HG03342 (cell line): ENCODE data around the gene STXBP1.
"Not testable (repeated sequence)": the region's sequence is repeated elsewhere in the genome, so short reads cannot be mapped to it uniquely, and the experiment has no call there.

ENCODE experiments used
- ATAC-seq: cut with Tn5 transposase; IDR thresholded peaks from one replicate; pipeline ENCODE4 v1.9.1; 2021; ENCODE audit warnings: mild to moderate bottlenecking, moderate library complexity; ENCODE audit not compliant: unreplicated experiment

STXBP1 gene

DNA sequence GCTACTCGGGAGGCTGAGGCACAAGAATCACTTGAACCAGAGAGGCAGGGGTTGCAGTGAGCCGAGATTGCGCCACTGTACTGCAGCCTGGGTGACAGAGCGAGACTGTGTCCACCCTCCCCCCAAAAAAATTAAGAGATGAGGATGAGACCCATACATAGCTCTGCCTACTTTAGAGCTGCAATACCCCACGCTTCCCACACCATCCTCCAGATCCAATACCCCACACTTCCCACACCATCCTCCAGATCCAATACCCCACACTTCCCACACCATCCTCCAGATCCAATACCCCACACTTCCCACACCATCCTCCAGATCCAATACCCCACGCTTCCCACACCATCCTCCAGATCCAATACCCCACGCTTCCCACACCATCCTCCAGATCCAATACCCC is 34.9 kb upstream of the STXBP1 start:
- not testable (repeated sequence) for ATAC-seq

DNA sequence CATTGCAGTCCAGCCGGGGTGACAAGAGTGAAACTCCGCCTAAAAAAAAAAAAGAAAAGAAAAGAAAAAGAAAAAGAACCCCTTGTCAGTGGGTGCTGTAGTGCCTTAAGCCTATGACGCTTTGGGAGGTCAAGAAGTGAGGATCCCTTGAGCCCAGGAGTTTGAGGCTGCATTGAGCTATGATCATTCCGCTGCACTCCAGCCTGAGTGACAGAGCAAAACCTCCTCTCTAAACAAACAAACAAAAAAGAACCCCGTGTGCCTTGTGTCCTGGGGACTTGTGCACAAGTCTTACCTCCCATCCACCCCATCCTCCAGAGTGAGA is 33.5 kb upstream of the STXBP1 start:
- no peak for ATAC-seq

DNA sequence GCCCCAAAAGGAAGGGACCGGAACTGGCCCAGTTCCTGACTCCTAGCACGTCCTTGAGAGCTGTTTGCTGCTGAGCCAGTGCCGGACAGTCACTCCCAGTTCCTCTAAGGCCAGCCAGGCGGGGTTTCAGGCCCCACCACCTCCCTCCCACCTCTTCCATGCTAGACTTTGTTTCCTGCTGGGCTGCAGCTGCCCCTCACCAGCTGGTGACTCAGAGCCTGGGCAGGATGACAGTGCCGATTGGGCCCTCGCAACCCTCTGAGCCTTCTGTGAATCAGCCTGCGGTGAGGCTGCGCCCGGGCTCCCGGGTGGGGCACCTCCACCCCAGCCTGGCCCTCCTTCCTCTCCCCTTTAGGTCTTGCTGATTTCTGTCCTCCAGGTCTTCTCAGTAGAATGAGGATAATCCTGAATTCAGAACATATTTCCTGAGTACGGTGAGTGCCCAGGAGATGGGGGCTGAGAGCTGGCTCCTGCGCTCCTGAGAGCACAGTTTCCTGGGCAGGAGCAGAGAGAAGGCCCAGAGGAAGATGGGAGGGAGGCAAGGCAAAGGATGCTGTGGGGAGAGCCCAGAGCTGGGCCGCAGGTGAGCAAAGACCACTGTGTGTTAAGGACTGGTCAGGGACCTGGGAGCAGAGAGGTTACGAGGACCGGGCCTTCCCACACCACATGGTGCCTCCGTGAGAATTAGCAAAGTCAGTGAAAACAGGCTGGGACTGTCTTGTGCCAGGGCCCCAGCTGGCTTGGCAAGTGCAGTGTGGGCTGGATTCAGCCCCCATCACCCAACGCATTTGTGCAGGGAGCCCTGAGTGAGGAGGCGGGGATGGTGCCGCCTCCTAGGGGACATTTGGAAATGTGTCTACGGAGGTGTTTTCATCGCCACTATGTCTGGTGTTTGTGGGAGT is 32.9 kb upstream of the STXBP1 start:
- ATAC-seq, result no peak

DNA sequence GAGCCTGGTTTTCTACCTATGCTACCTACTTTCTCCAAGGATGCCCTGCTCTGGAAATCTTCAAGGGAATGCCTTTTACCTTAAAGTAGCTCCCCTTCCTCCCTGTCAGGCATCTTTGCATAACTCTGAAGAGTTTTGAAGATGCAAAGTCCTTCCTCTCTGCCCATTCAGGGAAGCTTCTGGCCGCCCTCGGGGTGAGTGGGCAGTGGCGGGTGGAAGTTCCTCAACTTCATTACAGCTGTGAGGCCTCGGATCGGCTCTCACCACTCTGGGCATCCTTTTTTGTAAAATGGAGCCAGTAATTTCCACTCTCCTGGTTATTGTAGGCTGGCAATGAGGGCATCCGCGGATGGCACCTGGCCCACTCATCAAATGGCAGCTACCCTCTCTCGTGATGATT is 31.7 kb upstream of the STXBP1 start:
- no peak for ATAC-seq

DNA sequence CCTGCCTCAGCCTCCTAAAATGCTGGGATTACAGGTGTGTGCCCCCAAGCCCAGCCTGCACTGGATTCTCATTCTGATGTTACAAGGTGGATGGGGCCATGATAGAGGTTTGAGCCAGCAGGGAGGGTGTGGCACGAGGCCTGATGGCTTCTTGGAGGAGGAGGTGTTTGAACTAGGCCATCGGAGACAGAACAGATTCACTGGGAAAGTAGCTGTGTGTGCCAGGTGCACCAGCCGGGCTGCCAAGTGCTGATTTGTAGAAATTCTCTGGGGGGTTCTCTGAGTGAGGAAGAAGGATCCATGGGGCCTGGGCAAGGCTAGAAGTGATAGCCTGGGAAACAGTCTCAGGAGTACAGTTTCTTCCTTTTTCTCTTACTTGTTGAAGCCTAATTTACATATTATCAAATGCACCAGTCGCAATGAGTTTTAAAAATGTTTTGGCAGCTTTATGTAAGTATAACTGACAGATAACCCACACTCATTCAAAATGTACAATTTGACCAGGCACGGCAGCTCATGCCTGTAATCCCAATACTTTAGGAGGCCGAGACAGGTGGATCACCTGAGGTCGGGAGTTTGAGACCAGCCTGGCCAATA is 31.1 kb upstream of the STXBP1 start:
- no peak for ATAC-seq

DNA sequence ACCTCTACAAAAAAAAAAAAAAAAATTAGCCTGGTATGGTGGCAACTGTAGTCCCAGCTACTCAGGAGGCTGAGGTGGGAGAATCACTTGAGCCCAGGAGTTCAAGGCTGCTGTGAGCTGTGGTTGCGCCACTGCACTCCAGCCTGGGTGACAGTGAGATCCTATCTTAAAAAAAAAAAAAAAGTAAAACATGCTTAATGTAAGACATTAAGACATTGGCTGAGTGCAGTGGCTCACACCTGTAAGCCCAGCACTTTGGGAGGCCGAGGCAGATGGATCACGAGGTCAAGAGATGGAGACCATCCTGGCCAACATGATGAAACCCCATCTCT is 27.6 kb upstream of the STXBP1 start:
- not testable (repeated sequence) for ATAC-seq

DNA sequence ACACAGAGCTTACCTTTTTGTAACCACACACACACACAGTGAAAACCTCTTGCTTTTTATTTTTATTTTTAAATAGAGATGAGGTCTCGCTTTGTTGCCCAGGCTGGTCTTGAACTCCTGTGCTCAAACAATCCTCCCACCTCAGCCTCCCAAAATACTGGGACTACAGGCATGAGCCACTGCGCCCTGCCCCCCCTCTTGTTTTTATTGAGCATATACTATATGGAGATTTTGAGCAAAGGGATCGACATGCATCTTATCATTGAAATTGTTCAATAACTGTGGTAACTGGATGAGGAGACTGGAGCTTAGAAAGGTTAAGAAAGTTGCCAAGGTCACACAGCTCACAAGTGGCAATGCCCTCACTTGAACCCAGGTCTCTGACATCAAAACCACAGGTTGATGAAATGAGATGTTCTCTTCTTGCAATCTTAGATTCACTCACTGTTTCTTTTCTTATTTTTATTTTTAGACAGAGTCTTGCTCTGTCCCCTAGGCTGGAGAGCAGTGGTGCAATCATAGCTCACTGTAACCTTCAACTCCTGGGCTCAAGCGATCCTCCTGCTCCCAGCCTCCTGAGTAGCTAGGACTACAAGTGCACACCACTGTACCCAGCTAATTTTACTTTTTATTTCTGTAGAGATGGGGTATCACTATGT is 26.8 kb upstream of the STXBP1 start:
- no peak for ATAC-seq

DNA sequence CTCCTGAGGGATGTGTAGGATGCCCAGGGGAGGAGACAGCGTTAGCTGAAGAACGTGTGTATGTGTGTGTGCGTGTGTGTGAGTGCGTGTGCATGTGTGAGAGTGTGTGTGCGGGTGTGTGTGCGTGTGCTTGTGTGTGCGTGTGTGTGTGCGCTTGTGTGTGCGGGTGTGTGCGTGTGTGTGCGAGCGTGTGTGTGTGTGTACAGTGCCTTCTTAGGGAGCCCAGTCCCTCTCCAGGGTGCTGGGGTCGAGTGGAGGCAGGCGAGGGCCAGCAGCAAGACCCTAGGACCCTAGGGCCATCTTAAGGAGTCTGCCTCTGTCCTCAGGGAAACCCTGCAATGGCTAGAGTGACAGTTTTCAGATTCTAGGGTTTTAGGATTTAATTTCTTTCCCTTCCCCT is 26.0 kb upstream of the STXBP1 start:
- no peak for ATAC-seq

DNA sequence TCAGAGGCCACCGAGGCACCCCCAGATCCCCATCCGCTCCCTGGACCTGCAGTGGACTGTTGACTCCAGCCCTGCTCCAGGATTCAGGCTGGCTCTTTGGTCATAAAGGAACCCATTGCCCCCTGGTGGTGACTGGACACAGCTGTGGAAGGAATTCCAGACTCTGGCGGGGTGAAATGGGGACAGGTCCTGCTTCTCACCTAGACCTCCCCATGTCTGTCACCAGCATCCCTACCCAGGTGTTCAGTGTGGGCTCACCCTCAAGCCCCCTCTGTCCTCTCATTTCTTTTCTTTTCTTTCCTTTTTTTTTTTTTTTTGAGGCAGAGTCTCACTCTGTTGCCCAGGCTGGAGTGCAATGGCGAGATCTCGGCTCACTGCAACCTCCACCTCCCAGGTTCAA is 25.5 kb upstream of the STXBP1 start:
- no peak for ATAC-seq

DNA sequence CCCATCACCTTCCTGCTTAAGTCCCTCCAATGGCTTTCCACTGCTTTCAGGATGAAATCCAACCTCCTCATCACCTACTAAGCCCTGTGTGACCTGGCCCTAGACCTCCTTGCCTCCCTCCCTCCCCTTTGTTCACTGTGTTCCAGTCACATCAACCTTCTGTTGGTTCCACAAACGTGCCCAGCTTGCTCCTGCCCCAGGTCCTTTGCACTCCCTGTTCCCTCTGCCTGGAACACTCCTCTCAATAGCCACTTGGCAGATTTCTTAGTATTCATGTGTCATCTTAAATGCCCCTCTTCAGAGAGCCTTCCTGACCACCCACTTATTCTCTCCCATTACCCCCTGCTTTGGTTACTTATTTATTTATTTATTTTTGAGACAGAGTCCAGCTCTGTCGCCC is 24.1 kb upstream of the STXBP1 start:
- no peak for ATAC-seq

DNA sequence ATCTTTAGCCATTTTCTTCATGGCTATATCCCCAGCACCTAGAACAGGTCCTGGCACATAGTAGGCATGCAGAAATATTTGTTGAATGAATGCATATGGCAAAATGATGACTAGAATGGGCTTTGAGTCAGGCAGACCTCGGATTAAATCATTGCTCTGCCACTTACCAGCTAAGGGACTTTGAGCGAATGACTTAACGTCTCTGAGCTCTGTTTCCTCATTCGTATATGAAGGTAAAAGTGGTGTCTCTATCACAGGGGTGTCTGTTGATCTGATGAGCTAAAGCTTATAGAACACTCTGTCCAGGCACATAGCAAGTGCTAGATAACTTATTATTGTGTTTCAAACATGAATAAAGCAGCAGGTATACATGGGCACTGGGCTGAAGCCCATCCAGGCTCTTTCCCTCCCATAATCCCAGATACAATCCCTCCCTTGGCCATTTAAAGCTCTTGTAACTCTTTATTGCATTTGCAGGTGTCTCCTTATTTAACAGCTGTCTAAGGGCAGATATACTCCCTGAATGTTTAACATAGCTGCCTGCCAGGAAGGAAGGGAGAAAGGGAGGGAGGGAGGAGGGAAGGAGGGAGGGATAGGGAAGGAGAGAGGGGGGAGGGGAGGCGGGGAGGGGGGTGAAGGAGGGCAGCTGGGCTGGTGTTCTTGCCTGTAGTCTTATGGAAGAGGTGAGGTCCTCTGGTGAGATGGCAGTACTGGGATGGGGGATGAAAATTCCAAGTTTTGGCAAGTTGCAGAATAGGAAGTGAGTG is 23.2 kb upstream of the STXBP1 start:
- no peak for ATAC-seq

DNA sequence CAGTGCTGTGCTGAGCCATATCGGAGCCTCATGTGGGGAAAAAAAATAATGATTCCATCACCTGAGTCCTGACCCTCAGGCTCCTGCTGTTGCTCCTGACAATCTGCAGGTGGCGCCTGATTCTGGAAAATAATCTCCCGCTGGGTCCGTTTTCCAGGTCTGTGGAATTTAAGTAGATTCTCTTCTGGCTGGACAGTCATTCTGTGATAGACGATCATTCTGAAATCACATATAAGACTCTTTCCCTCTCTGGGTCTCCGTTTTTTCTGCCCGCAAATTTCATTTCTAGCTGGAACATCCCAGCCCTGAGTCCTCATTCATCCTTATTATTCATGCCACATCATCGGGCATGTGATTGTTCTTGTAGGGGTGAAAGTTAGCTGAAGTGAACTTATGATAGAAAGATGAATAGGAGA is 22.1 kb upstream of the STXBP1 start:
- ATAC-seq, result no peak

DNA sequence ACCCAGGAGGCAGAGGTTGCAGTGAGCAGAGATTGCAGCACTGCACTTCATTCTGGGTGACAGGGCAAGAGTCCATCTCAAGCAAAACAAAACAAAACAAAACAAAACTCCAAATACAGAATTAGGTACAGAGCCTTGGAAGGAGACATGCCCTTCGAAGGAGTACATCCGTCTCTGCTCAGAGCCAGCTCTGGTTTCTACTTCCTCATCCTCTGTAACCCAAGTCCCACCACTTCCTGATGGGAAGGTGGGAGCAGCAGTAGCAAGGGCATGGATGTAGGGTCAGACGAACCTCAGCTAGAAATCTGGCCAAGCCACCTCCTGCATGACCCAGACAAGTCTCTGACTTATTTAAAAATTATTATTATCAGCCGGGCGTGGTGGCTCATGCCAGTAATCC is 16.5 kb upstream of the STXBP1 start:
- ATAC-seq, result no peak

DNA sequence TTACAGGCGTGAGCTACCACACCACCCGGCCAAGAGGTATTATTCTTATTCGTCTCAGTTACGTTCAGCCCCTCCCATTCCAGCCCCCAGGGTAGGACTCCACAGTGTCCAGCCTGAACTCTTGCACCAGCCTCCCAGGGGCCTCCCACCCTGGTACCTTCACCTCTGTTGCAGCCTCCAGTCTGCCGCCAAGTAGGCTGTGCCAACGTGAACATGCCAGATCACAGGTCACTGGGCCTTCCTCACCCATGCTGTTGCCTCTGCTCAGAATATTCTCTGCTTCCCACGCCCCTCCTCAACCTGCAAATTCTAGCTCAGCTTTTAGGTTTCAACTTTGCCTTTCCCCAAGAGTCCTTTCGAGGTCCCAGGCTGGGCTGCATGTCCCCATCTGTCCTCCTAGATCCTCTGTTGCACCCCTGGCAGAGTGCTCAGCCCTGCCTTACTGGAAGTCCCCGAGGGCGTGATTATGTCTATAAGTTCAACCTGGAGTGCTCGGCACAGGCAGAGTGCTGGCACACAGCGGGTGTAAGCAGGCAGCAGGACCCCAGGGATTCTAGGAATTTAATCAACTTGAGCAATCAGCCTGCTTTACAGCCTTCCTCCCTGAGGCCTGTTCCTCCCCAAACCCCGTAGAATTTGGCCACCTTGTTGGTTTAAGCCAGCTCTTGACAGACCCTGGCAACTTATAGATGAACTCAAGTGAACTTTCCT is 13.1 kb upstream of the STXBP1 start:
- no peak for ATAC-seq

DNA sequence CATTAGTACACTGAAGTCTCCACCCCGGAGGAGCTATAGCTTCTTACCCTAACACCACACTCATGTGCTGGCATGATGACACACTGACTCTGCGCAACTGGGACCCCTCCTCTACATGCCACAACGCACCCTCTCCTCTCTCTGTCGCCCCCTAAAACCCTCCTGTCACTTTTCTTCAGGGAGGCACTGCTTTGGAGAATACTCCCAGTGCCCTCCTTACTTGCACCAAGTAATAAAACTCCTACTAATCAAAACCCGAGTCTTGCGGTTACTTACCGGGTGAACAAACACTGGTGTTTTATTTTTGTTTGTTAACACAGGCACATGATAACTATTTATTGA is 12.6 kb upstream of the STXBP1 start:
- ATAC-seq, result no peak

DNA sequence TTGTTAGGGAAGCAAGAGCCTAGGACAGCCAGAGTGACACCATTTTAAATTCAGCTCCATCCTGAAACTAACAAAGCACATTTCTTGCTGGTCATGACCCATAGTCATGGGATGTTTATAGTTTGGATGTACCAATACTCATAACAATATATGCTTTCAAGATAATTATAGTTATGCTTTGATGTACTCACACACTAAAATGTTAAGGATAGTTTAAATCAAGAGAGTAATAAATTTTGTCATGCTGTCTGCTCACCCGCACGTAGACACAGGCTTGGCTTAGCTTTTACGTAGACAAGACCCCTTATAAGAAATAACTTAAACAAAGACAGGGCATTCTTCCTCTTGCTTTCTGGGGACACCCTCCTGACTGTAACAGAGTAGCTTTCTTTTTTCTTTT is 8.9 kb upstream of the STXBP1 start:
- ATAC-seq, result no peak

DNA sequence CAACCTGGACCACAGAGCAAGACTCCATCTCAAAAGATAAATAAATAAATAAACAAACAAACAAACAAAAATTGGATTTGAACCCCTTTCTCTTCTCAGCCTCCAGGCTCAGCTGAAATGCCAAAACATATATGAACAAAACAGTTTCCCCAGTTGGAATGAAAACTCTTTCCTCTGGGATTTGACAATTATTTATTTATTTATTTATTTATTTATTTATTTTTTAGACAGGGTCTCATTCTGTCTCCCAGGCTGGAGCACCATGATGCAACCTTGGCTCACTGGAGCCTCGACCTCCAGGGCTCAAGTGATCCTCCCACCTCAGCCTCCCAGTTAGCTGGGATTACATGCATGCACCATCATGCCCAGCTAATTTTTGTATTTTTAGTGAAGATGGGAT is 6.0 kb upstream of the STXBP1 start:
- ATAC-seq, result no peak

DNA sequence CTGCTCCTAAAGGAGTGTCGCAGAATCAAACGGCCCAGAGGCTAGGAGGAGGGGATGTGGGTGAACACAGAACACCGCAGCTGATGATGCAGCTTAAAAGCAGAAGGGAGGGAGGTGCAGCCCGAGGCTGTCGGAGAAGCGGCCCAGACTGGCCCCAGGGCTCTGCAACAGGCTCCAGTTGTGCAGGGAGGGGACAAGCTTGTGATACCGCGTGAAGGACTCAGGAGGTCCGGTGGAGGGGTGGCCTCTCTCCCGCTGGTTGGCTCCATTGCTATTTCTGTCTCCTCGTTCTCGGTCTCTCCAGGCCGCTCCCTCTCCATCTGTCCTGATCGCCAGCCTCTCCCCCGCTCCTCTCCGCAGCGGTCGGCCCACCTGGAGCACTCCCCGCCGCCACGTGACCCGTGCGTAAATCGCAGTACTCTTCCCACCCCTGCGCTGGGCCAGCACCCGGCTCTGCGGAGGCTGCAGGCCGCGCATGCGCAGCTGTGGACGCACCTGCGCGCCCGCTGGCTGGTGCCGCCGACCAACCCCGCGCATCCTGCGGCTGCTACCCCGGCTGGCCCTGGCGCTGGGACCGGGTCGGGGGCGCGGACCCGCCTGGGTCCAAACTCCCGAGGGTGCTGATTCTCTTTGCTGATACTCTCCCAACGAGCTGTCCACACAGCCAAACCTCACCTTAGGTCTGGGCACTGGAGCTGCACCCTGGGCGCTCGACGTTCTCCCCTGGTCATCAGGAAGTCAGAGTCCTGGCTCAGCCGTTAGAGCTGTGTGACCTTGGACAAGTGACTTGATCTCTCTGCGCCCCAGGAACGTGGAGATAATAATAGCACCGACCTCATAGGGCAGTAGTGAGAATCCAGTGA is 3.7 kb upstream of the STXBP1 start:
- no peak for ATAC-seq

DNA sequence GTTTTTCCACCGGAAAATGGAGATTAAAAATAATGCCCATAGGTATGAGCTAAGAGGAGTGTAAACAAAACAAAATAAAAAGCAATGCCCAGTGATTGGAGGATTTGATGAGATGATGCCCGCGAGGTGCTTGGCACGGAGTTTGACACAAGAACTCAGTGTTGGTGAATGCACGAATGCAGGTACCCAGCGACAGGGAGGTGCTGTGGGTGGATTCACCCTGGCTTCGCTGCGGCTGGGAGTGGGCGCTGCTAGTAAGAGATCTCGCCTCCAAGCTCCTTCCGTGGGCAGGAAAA is 526 bp upstream of the STXBP1 start:
- no peak for ATAC-seq

DNA sequence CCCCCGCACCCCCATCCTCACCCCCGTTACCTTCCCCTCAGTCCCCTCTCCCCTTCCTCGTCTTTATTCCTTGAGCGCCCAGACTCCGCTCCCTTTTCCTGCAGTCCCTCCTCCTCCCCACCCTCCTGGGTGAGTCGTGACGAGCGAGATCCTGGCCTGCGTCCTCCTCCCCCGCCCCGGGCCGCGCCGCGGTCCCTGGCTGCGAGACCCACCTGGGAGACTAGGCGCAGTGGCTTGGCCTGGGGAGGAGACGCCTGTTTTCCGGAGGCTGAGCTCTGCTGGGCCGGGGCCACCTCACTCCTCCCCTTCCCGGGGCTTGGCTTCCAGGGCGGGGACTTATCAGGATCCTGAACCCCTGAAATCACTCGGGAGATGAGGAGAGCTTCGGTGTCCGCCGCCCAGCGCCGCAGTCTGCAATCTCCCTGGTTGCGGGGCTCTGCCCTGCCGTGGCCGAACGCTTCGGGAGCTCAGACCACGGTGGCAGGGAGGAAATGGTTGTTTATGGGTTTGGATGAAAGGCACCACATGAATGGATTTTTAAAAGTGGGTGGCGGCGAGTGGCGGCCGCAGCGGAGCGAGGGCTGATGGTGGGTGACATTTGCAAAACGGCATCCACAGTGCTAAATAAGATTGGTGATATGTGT is 984 bp downstream of the STXBP1 start:
- ATAC-seq, result no peak
